Activated naive CD8-positive, alpha-beta T cell (primary cell): Measurements from ENCODE around the gene HAL.

Experiments used
- H3K27ac Mint-ChIP-seq: one replicate; pipeline ENCODE4 v1.8.0; 2021; ENCODE audit warnings: mixed read lengths
- H3K27me3 Mint-ChIP-seq: one replicate; pipeline ENCODE4 v1.8.0; 2021; ENCODE audit warnings: mixed read lengths
- H3K36me3 Mint-ChIP-seq: one replicate; pipeline ENCODE4 v1.8.0; 2021; ENCODE audit warnings: mixed read lengths
- H3K4me1 Mint-ChIP-seq: one replicate; pipeline ENCODE4 v1.8.0; 2021; ENCODE audit warnings: low read depth, mixed read lengths
- H3K4me3 Mint-ChIP-seq: one replicate; pipeline ENCODE4 v1.8.0; 2021; ENCODE audit warnings: mild to moderate bottlenecking, mixed read lengths
- H3K9me3 Mint-ChIP-seq: one replicate; pipeline ENCODE4 v1.8.0; 2021; ENCODE audit warnings: low read depth, mixed read lengths

HAL gene, protein sequence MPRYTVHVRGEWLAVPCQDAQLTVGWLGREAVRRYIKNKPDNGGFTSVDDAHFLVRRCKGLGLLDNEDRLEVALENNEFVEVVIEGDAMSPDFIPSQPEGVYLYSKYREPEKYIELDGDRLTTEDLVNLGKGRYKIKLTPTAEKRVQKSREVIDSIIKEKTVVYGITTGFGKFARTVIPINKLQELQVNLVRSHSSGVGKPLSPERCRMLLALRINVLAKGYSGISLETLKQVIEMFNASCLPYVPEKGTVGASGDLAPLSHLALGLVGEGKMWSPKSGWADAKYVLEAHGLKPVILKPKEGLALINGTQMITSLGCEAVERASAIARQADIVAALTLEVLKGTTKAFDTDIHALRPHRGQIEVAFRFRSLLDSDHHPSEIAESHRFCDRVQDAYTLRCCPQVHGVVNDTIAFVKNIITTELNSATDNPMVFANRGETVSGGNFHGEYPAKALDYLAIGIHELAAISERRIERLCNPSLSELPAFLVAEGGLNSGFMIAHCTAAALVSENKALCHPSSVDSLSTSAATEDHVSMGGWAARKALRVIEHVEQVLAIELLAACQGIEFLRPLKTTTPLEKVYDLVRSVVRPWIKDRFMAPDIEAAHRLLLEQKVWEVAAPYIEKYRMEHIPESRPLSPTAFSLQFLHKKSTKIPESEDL

DNA sequence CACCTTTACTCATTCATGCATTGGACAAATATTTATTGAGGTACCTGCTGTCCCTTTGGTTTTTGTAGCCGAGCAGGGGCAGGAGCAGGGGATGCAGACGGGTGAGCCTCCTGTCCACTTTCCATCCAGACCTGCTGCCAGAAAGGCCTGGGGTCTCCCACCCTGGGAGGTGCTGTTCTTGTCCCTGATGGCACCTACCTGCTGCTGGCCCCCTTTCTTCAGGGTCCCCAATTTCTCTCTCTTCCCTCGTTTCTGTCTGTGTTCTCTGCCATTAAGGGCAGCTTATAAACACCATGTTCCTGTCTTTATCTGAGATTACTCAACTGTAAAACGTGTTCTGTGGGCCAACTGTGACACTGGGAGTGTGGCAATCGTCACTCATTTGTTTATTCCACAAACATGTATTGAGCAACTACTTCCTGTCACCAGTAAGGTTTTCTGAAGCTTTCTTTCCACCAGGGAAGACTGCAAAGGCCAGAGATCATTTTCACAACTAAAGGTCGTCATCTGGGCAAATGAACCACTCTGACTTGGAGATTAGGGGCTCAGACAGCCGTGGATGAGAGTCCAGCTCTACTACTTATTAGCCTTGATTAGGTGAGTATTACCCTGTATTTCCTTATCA is at the start of gene HAL:
Gene HAL, minus strand, starts transcription at position 311 of the 625 bp plus-strand sequence. CDS start 434 bp downstream, outside the sequence.
- no peaks in the 10 kb centered on the region for H3K9me3 Mint-ChIP-seq
- no peak within 1 kb of the TSS for H3K27ac Mint-ChIP-seq
- peaks cover 8% of the 10 kb centered on the region for H3K36me3 Mint-ChIP-seq
- no peak within 1 kb of the TSS for H3K4me3 Mint-ChIP-seq
- H3K27me3 Mint-ChIP-seq: no peaks in the 10 kb centered on the region
- peaks cover 2% of the 10 kb centered on the region for H3K4me1 Mint-ChIP-seq

DNA sequence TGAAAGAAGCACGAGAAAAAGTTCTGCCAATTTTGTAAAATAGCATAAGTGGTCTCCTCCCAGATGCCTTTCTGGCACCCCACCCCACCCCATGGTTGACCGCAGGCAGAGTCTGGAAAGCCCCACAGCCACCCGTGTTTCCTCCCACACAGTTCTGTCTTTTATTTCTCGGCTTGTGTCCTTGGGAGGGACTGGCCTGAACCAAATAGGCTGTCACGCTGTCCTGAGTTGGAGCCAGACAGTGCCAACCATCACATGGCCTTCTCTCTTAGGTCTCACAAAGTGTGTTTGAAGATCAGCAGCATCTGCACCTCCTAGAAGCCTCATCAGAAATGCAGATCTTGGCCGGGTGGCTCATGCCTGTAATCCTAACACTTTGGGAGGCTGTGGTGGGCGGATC is 49.4 kb upstream of the HAL start:
- no peaks in the 10 kb centered on the region for H3K36me3 Mint-ChIP-seq
- peak overlapping the region; percentile 70 for H3K27ac Mint-ChIP-seq
- H3K4me1 Mint-ChIP-seq: peaks cover 43% of the 10 kb centered on the region
- no peak overlapping the region for H3K4me3 Mint-ChIP-seq
- H3K27me3 Mint-ChIP-seq: no peaks in the 10 kb centered on the region
- H3K9me3 Mint-ChIP-seq: no peaks in the 10 kb centered on the region

- Mint-ChIP-seq H3K27me3 (no peaks in the 10 kb centered on the region), H3K4me1 (peaks cover 43% of the 10 kb centered on the region), H3K4me3 (no peak overlapping the region), H3K36me3 (no peaks in the 10 kb centered on the region), H3K27ac (peak overlapping the region; percentile 70), H3K9me3 (no peaks in the 10 kb centered on the region)
These were observed 48.8 kb upstream of the HAL start for GRCh38 chr12:96044943-96045290.

DNA sequence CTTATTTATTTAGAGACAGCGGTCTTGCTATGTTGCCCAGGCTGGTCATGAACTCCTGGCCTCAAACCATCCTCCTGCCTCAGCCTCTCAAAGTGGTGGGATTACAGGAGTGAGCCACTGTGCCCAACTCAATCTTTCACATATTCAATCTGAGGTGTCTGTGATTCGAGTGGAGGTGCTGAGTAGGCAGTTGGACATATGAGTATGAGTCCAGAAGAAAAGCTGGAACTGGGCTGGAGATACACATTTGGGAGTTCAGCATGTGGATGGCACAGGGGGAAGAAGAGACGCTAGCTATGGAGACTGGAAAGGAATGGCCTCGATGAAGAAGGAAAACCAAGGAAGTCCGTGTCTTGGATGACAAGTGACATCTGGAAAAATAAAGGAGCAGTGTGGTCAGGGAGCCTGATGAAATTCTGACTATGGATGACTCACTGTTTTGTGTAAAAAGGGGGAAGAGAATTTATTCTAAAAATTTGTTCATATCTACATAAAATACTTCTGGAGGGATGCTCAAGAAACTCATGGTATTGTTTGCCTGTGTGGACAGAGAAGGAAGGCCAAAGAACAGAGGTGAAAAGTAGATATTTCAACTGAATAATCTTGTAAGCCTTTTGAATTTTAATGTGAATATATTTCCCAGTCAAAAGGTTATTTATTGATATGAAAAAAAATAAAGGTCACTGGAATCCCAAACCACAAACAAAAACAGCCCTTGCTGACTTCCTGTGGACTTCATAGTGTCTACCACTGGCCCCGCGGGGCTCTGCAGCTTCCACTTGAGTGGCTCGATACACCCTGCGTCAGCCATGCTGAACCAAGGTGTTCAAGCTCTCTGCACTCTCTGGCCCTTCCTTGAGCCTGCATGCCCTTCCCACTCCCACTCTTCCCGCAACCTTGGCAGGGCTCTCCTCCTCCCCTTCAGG is 48.1 kb upstream of the HAL start:
- Mint-ChIP-seq H3K4me3 (no peak overlapping the region), H3K36me3 (no peaks in the 10 kb centered on the region), H3K27ac (peak overlapping the region; percentile 4), H3K9me3 (no peaks in the 10 kb centered on the region), H3K27me3 (no peaks in the 10 kb centered on the region), H3K4me1 (peaks cover 43% of the 10 kb centered on the region)

GRCh38 chr12:96041181-96041580 is 45.0 kb upstream of the HAL start:
- Mint-ChIP-seq H3K9me3 (no peaks in the 10 kb centered on the region), H3K4me3 (no peak overlapping the region), H3K27me3 (no peaks in the 10 kb centered on the region), H3K4me1 (peaks cover 16% of the 10 kb centered on the region), H3K36me3 (no peaks in the 10 kb centered on the region), H3K27ac (no peak overlapping the region)

DNA sequence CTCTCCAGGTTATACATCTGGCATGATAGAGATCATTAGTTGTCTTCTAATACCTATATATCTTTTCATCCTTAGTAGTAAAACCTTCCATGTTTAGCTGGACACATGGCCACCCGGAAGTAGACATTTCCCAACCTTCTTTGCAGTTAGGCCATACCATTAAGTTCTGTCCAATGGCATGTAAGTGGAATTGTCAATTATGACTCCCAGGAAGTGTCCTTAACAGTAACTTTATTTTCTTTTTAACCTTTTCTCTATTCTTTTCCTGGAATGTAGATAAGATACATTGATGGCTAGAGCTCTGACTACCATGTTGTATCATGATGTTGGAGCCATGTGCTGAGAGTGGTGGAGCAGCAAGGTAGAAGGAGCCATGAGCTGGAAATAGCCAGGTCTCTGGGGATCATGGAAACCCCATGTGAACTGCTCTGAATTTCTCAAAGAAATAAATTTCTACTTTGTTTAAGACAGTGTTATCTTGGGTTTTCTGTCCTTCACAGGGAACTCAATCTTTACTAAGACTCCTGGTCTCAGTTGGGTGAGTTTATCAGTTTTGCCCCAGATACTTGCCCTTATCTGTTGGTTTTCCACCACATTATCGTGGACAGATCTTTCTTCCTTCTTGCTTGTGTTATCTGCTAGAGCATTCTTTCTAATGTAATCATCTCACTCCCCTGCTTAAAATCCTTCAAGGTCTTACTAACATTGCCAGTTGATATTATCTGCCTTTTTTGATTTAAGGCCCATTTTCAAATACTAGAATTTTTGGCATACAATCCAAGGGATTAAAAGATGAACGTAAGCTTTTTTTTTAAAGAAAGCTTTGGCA is 44.4 kb upstream of the HAL start:
- no peaks in the 10 kb centered on the region for H3K36me3 Mint-ChIP-seq
- H3K4me3 Mint-ChIP-seq: no peak overlapping the region
- H3K4me1 Mint-ChIP-seq: peaks cover 13% of the 10 kb centered on the region
- no peak overlapping the region for H3K27ac Mint-ChIP-seq
- H3K27me3 Mint-ChIP-seq: no peaks in the 10 kb centered on the region
- no peaks in the 10 kb centered on the region for H3K9me3 Mint-ChIP-seq

DNA sequence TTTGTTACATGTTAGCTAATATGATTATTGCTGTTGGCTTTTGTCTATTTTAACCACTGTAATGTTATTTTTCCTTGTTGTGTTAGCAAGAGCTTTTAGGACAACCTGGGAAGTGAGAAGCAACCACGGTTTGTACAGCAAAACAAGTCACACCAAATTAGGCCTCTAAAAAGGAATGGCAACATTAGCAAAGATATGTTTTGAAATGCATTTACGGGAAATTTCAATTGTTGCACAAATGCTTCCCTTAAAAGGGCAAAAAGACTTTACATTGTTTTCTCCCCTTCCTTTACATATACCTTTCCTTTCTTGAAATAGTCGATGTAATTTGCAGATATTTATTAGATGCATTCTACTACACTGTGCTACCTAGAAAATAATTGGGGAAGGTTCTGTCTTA is 43.4 kb upstream of the HAL start:
- no peaks in the 10 kb centered on the region for H3K9me3 Mint-ChIP-seq
- no peak overlapping the region for H3K27ac Mint-ChIP-seq
- no peaks in the 10 kb centered on the region for H3K36me3 Mint-ChIP-seq
- no peaks in the 10 kb centered on the region for H3K27me3 Mint-ChIP-seq
- H3K4me3 Mint-ChIP-seq: no peak overlapping the region
- peaks cover 7% of the 10 kb centered on the region for H3K4me1 Mint-ChIP-seq

- Mint-ChIP-seq H3K4me1 (peaks cover 8% of the 10 kb centered on the region), H3K27me3 (no peaks in the 10 kb centered on the region), H3K9me3 (no peaks in the 10 kb centered on the region), H3K4me3 (no peak overlapping the region), H3K36me3 (peaks cover 2% of the 10 kb centered on the region), H3K27ac (no peak overlapping the region)
These were observed 40.8 kb upstream of the HAL start for GRCh38 chr12:96036765-96037455.

DNA sequence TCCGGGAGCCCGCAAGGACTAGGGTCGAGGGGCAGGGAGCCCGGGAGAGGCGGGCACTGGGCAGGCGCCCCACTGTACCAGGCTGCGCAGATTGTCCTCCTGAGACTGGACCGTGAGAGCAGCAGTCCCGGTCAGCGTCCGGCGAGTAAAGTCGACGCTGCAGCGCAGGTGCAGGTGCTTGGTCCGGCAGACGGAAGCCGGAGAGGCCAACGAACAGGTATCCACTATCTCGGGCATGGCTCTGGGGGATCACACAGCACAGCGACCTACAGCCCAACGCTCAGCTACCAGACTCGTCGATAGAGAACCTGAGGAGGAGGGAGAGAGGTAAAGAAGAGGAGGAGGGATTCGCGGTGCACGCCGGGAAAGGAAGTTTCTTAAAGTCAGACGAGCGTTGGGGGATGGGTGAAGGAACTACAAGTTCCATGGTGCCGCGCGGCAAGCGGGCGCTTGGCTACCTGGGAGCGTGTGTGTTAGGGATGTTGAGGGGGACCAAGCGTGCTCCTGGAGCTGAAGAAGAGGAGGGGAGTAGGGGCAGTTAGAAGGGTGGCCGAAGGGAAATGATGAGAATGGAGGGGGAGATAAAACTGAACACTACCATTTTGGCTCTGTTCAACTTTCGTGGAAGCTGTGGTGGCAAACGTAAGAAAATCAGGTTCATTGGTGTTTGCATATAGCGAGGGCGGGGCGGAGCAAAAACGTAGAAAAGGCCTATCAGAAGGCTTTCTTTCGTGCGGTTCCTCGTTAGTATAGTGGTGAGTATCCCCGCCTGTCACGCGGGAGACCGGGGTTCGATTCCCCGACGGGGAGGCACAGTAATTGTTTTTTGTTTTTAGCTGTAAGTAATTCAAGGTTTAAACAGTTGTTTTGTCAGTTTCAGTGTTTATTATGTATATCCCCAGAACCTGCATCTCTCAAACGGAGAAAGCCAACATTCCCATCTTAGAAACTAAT is 39.4 kb upstream of the HAL start, which contains the start of gene LTA4H:
Gene LTA4H, minus strand, starts transcription at position 305 of the 954 bp plus-strand sequence. Its CDS starts 68 bp downstream, at position 237.
- Mint-ChIP-seq H3K36me3 (peaks cover 2% of the 10 kb centered on the region), H3K4me1 (peaks cover 11% of the 10 kb centered on the region), H3K27me3 (no peaks in the 10 kb centered on the region), H3K9me3 (no peaks in the 10 kb centered on the region), H3K4me3 (no peak within 1 kb of the TSS), H3K27ac (no peak within 1 kb of the TSS)

DNA sequence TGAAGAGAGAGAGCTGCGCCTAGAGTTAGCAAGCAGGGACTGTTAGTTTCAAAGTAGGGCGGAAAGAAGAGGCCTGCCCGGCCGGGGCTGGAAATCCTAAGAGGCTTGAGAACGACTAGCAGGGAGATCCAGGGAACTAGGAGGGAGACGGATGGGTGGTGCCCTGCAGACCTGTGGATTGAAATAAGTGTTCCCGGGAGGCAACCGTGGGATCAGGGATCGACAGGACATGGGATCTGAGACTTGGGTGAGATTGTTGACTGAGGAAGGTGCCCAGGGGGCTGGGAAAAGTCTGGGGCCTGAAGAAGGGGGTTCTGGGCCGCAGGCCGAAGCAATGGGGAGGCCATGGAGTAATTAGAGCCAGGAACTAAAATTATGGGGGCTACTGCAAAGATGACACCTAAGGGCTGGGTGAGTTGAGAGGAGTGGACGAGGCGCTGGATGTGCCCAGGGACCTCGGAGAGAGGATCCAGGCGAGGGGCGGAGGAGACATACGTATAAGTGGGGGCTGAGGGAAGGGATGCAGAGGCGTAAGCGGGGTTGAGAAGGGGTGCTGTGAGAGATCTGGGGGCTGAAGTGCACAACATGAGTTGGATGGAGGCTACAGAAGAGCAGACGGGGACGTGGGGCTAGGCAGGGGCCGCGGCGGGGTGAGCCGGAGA is 38.6 kb upstream of the HAL start:
- Mint-ChIP-seq H3K9me3 (no peaks in the 10 kb centered on the region), H3K27me3 (no peaks in the 10 kb centered on the region), H3K4me3 (no peak overlapping the region), H3K4me1 (peaks cover 19% of the 10 kb centered on the region), H3K27ac (no peak overlapping the region), H3K36me3 (peaks cover 5% of the 10 kb centered on the region)

DNA sequence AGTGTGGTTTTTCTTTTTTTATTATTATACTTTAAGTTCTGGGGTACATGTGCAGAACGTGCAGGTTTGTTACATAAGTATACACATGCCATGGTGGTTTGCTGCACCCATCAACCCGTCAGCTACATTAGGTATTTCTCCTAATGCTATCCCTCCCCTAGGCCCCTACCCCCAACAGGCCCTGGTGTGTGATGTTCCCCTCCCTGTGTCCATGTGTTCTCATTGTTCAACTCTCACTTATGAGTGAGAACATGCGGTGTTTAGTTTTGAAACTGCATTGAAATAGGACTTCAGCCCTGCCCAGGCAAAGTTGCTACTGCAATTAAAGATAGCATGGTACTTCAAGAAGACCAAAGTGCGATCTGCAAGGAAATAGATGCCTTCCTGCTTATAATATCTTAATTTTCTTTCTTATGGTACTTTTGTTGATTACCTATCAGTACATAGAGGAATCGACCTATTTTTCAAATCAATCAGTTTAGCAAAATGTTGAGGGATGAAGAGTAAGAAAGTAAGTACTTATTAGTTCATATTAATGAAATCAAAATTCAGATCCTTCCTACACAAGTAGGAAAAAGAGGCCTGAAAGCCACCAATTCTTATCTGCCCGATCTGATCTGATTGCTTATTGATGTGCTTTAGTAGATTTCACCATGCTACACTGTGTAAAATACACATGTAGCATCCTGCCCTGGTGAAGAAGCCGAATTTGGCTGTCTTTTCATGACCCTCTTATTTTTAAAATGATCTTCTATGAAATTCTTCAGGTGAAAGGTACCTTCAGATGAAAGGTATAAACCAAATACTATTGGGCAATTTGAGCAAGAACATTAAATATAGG is 37.6 kb upstream of the HAL start:
- Mint-ChIP-seq H3K4me3 (no peak overlapping the region), H3K36me3 (peaks cover 5% of the 10 kb centered on the region), H3K27me3 (no peaks in the 10 kb centered on the region), H3K9me3 (no peaks in the 10 kb centered on the region), H3K27ac (no peak overlapping the region), H3K4me1 (peaks cover 23% of the 10 kb centered on the region)
